Smooth muscle cell (in vitro differentiated cells): Measurements from ENCODE around the gene KRTAP9-9. TPM values are rescaled to one million over a fixed set of nuclear protein-coding genes. Genes with fewer than 3 reads are reported as not detected.

Experiments
- DNase-seq: peaks from one replicate; lab custom pipeline; 2025; ENCODE audit not compliant: unreplicated experiment; lab: John Stamatoyannopoulos, UW
- H2AFZ ChIP-seq: fragments of 200-600 bp; sonication (generic); 2 replicates; pipeline ENCODE4 v1.6.0; 2016; ENCODE audit warnings: antibody characterized with exemption, low read depth, mild to moderate bottlenecking
- H3F3A ChIP-seq: fragments of 200-600 bp; sonication (generic); 2 replicates; pipeline ENCODE4 v1.6.0; 2017; ENCODE audit warnings: antibody characterized with exemption, low read depth
- H3K27ac ChIP-seq: fragments of 200-600 bp; sonication (generic); 2 replicates; pipeline ENCODE4 v1.5.1; 2016; ENCODE audit warnings: low read depth, mild to moderate bottlenecking
- H3K27me3 ChIP-seq: fragments of 200-600 bp; sonication (generic); 2 replicates; pipeline ENCODE4 v1.6.1; 2016; ENCODE audit warnings: low read depth, mild to moderate bottlenecking
- H3K36me3 ChIP-seq: fragments of 200-600 bp; sonication (generic); 2 replicates; pipeline ENCODE4 v1.5.1; 2016; ENCODE audit warnings: low read depth
- H3K4me1 ChIP-seq: fragments of 200-600 bp; sonication (generic); 2 replicates; pipeline ENCODE4 v1.5.1; 2016; ENCODE audit warnings: low read depth
- H3K4me2 ChIP-seq: fragments of 200-600 bp; sonication (generic); 2 replicates; pipeline ENCODE4 v1.6.0; 2016; ENCODE audit warnings: mild to moderate bottlenecking
- H3K4me3 ChIP-seq: fragments of 200-600 bp; sonication (generic); 2 replicates; pipeline ENCODE4 v1.5.1; 2016; ENCODE audit warnings: mild to moderate bottlenecking
- H3K79me2 ChIP-seq: fragments of 200-600 bp; sonication (generic); 2 replicates; pipeline ENCODE4 v1.6.0; 2016; ENCODE audit warnings: low read depth, mild to moderate bottlenecking
- H3K9ac ChIP-seq: fragments of 200-600 bp; sonication (generic); 2 replicates; pipeline ENCODE4 v1.6.0; 2016; ENCODE audit warnings: low read depth
- H3K9me3 ChIP-seq: fragments of 200-600 bp; sonication (generic); replicated peaks from 2 replicates; pipeline ENCODE4 v1.5.1; 2016; ENCODE audit warnings: low read depth
- H4K20me1 ChIP-seq: fragments of 200-600 bp; sonication (generic); 2 replicates; pipeline ENCODE4 v1.6.0; 2016; ENCODE audit warnings: low read depth
- WGBS: methylation state at CpG from one replicate; pipeline ENCODE4 v1.1.7; 2016; ENCODE audit warnings: low lambda C conversion rate; 5-methylcytosine and 5-hydroxymethylcytosine counted together
- polyA plus RNA-seq: library from polyadenylated mRNA; unstranded; fragments of >200 nt; fragmentation: Nextera tagmentation; extraction: Ambion mirVana; gene quantifications from 2 replicates; pipeline ENCODE4 v1.2.1, GENCODE V29; 2016
- total RNA-seq: library from RNA; depleted of rRNA; stranded (reverse); fragments of >200 nt; gene quantifications from 2 replicates; pipeline ENCODE4 v1.2.3, GENCODE V29; 2014
- TF ChIP-seq, protein P1 (sequence below): fragments of 200-600 bp; sonication (generic); IDR thresholded peaks from 2 replicates; pipeline ENCODE4 v1.5.1; 2017; ENCODE audit warnings: borderline replicate concordance, mild to moderate bottlenecking, antibody characterized with exemption; ENCODE audit not compliant: insufficient read depth, poor library complexity, severe bottlenecking

The KRTAP9-9 gene
- total and polyA plus RNA-seq, 2 experiments from 2014 or later, result not detected

DNA sequence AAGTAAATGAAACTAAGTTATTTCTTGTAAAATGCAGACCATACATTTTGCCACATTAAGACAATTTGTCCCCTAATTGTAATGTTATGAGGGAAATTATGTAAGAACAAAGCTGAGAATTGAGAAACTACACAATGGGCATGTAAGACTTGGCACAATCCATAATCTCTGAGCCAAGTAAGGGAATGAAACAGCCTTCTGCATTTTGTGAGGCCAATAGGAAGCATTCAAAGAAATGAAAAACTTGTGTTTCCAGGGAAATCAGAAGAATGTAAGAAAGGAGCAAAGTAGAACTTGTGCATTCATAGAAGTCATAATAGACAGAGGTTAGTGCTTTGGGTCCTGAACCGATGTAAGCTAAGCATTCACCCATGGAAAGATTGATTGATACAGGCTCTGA lies 3.9 kb upstream of the KRTAP9-9 start:
- H3K27ac ChIP-seq, result no peak overlapping the region
- no peaks in the 10 kb centered on the region for H4K20me1 ChIP-seq
- WGBS, result 85% methylated on average over 1 of the region's 1 CpG
- H3K4me3 ChIP-seq, result no peak overlapping the region
- no peaks in the 10 kb centered on the region for H3F3A ChIP-seq
- H3K27me3 ChIP-seq, result peaks cover 55% of the 10 kb centered on the region
- H3K79me2 ChIP-seq, result no peaks in the 10 kb centered on the region
- H3K4me2 ChIP-seq, result no peak overlapping the region
- no peaks in the 10 kb centered on the region for H3K36me3 ChIP-seq
- H3K9me3 ChIP-seq, result no peaks in the 10 kb centered on the region
- H3K4me1 ChIP-seq, result no peaks in the 10 kb centered on the region
- H2AFZ ChIP-seq, result no peak overlapping the region
- TF ChIP-seq, protein P1, sequence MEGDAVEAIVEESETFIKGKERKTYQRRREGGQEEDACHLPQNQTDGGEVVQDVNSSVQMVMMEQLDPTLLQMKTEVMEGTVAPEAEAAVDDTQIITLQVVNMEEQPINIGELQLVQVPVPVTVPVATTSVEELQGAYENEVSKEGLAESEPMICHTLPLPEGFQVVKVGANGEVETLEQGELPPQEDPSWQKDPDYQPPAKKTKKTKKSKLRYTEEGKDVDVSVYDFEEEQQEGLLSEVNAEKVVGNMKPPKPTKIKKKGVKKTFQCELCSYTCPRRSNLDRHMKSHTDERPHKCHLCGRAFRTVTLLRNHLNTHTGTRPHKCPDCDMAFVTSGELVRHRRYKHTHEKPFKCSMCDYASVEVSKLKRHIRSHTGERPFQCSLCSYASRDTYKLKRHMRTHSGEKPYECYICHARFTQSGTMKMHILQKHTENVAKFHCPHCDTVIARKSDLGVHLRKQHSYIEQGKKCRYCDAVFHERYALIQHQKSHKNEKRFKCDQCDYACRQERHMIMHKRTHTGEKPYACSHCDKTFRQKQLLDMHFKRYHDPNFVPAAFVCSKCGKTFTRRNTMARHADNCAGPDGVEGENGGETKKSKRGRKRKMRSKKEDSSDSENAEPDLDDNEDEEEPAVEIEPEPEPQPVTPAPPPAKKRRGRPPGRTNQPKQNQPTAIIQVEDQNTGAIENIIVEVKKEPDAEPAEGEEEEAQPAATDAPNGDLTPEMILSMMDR, result no peak
- H3K9ac ChIP-seq, result no peak overlapping the region
- DNase-seq, result no peak

GRCh38 chr17:41254861-41255260 lies 323 bp upstream of the KRTAP9-9 start:
- Histone ChIP-seq H3K36me3 (no peaks in the 10 kb centered on the region), H3K4me1 (no peaks in the 10 kb centered on the region), H3K27me3 (peaks cover 65% of the 10 kb centered on the region), H3K27ac (no peak overlapping the region), H2AFZ (no peak overlapping the region), H3F3A (no peaks in the 10 kb centered on the region), H3K9me3 (no peaks in the 10 kb centered on the region), H4K20me1 (no peaks in the 10 kb centered on the region), H3K4me2 (no peak overlapping the region), H3K79me2 (no peaks in the 10 kb centered on the region), H3K4me3 (no peak overlapping the region), H3K9ac (no peak overlapping the region)
- WGBS, result 0% methylated on average over 1 of the region's 1 CpG
- TF ChIP-seq, protein P1, result no peak
- DNase-seq, result no peak

GRCh38 chr17:41256291-41256685 lies 1.1 kb downstream of the KRTAP9-9 start:
- Histone ChIP-seq H3K4me1 (no peaks in the 10 kb centered on the region), H3K27ac (no peak overlapping the region), H3K36me3 (no peaks in the 10 kb centered on the region), H4K20me1 (no peaks in the 10 kb centered on the region), H3K79me2 (no peaks in the 10 kb centered on the region), H3K4me2 (no peak overlapping the region), H2AFZ (no peak overlapping the region), H3F3A (no peaks in the 10 kb centered on the region), H3K9me3 (no peaks in the 10 kb centered on the region), H3K4me3 (no peak overlapping the region), H3K9ac (no peak overlapping the region), H3K27me3 (peaks cover 53% of the 10 kb centered on the region)
- 100% methylated on average over 1 of the region's 1 CpG for WGBS
- no peak for DNase-seq
- TF ChIP-seq, protein P1, result no peak

- Histone ChIP-seq H3K79me2 (no peaks in the 10 kb centered on the region), H3K4me2 (no peak overlapping the region), H3K36me3 (no peaks in the 10 kb centered on the region), H3K9ac (no peak overlapping the region), H3K9me3 (no peaks in the 10 kb centered on the region), H2AFZ (no peak overlapping the region), H3K4me1 (no peaks in the 10 kb centered on the region), H4K20me1 (no peaks in the 10 kb centered on the region), H3K27me3 (peaks cover 39% of the 10 kb centered on the region), H3K4me3 (no peak overlapping the region), H3F3A (no peaks in the 10 kb centered on the region), H3K27ac (no peak overlapping the region)
- DNase-seq, result no peak
- TF ChIP-seq, protein P1, result no peak
Measured at GRCh38 chr17:41258406-41258805, 3.2 kb downstream of the KRTAP9-9 start.
